HG03342 (cell line): ENCODE measurements around the gene FBH1.
A peak's percentile ranks its signal among the peaks of the same experiment; 100 is the strongest.
"Not testable (repeated sequence)": the region's sequence is repeated elsewhere in the genome, so short reads cannot be mapped to it uniquely, and the experiment has no call there.

ENCODE experiments used
- ATAC-seq: cut with Tn5 transposase; IDR thresholded peaks from one replicate; pipeline ENCODE4 v1.9.1; 2021; ENCODE audit warnings: mild to moderate bottlenecking, moderate library complexity; ENCODE audit not compliant: unreplicated experiment

Gene FBH1

DNA sequence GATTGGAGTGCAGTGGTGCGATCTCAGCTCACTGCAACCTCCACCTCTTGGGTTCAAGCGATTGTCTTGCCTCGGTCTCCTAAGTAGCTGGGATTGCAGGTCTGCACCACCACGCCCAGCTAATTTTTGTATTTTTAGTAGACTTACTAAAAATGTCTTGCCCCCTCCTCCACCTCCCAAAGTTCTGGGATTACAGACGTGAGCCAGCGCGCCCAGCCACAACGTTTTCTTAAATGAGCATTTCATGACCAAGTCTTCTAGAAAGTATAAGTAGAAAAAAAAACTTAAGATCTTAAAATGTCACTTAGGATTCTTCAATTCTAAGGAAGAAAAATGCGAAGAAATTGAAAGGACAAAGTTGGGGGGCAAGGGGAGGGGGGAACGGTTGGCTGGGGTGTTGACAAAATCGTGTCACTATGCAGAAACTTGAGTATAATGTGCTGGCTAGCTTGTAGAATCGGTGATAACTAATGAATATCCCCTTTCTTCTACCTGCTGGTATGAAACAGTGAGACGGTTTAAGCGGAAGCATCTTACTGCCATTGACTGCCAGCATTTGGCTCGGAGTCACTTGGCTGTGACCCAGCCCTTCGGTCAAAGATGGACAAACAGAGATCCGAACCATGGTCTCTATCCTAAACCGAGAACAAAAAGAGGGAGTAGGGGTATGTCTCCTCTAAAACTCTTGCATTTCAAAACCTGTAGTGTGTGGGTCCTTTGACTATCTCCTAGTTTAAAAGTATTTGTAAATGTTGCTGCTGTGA, 12.7 kb downstream of the FBH1 start:
- ATAC-seq = no peak

DNA sequence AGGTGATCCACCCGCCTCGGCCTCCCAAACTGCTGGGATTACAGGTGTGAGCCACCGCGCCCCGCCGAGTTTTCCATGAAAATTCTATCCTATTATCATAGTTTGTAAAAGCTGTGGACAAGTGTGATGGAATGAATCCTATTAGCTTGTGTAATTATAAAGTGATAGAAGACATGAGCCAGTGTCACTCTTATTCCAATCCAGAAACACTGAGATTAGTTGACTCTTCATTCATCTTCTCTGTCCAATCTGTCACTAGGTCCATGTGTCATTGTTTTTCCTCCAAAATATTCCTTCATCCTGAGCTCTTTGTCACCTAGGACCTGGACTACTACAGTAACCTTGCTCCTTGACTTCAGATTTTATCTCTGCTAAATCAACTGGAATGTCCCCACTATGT, 13.5 kb downstream of the FBH1 start:
- ATAC-seq = no peak

- ATAC-seq = peak; percentile 93
These were observed 14.2 kb downstream of the FBH1 start for GRCh38 chr10:5904227-5904626.

DNA sequence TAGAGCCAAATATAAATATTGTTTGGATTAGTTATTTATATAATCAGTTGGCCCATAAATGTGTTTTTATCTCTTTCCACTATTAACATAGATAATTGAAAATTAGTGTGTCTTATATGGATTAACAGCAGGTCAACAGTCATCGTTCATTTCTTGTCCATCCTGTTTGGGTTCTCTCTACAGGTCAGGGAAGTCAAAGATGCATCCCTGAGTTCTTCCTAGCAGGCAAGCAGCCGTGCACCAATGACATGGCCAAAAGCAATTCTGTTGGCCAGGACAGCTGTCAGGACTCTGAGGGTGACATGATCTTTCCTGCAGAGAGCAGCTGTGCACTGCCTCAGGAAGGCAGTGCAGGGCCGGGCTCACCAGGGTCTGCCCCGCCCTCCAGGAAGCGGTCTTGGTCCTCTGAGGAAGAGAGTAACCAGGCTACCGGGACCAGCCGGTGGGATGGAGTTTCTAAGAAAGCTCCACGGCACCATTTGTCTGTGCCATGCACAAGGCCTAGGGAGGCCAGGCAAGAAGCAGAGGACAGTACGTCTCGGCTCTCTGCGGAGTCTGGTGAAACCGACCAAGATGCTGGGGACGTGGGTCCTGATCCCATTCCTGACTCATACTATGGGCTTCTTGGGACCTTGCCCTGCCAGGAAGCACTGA, 15.9 kb downstream of the FBH1 start:
- no peak for ATAC-seq

DNA sequence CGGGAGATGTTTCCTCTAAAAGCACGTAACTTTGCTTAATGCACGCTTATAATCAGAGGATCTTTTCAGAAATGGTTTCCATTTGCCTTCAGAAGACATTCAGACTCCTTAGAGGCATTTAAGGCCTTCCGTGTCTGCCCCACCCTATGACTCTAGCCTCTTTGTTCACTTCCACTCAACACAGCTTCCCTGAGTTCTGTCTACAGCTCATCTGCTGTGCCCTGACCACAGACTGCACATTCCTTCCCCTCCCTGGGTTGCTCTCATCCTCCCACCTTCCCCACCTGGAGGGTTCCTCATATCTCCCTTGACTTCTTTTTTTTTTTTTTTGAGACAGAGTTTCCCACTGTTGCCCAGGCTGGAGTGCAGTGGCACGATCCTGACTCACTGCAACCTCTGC, 16.6 kb downstream of the FBH1 start:
- no peak for ATAC-seq

GRCh38 chr10:5908676-5909075, 18.6 kb downstream of the FBH1 start:
- ATAC-seq = not testable (repeated sequence)

DNA sequence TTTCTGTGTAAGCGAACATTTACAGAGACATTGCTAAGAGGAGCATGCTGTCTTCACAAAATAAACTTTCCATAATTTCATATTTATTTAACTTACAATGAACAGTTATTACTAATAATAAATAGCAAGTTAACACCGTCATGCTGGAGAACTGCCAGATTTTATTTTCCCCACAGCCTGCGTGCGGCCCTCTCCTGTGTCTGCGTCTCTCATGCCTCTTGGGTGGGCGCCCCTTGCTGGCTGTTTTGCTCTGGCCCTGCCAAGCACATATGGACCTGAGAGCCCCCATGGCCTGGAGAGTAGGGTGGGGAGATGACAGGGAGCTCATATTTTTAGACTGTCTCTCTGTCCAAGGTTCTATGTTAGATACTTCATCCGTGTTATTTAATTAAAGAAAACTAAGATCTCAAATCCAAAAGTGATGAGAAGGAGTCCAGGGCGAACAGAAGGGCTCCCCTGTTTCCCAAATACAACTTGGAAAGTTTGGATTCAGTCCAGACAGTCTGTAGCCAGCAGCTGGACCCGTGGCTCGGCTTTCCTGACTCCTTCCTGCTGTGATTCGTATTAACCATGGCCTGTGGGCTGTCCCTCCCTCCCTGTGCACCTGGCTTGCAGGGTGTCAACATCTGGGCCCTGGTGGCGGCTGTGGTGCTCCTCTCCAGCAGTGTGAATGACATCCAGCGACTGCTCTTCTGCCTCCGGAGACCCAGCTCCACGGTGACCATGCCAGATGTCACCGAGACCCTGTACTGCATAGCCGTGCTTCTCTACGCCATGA, 20.5 kb downstream of the FBH1 start:
- no peak for ATAC-seq

DNA sequence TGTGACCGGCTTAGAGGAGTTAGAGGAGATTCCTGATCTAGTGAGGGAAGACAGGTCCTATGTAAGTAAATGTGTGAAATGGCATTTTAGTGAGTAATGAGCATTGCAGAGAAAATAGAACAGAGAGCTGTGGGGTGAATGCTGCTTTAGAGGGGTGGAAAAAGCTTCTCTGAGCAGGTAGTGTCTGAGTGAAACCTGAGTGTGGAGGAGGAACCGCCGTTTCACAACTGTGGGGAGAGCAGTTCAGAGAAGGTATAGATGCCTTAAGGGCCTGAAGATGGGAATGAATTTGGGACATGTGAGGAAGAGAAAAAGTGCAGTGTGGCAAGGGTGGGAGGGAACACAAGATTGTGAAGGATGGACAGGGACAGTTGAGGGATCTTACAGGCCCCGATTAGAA, 21.6 kb downstream of the FBH1 start:
- ATAC-seq = no peak

- ATAC-seq = no peak
These were observed 23.7 kb downstream of the FBH1 start for GRCh38 chr10:5913736-5914135.

- ATAC-seq = no peak
These were observed 25.4 kb downstream of the FBH1 start for GRCh38 chr10:5915451-5915850.

DNA sequence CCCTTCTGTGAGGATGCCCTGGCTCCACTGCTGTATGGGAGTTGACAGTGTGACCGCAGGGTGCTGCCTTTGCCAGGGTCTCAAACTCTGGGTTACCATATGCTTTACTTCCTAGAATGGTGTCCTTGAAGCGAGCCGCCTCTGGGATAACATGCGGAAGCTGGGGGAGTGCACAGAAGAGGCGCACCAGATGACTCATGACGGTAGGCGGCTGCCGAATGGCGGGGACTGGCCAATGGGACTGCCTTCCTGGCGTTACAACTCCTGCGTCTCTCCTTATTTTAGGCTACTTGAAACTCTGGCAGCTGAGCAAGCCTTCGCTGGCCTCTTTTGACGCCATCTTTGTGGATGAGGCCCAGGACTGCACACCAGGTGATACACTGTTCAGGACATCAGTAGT, 27.3 kb downstream of the FBH1 start:
- no peak for ATAC-seq

DNA sequence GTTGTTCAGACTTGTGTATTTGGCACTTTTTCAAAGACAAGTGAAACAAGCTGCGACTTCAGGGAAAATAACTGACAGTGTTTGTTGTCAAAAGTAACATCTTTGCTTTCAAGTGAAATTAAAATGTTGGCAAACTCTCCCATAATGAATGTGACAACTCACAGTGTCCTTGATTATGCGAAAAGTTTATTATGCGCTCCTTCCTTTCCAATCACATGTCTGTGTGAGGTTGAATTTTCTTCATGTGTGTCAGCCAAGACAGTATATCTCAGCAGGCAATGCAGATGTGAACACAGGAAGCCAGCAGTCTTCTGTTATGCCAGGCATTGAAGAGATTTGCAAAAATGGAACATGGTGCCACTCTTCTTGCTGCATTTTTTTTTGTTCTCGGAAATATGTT, 28.7 kb downstream of the FBH1 start:
- ATAC-seq = no peak

DNA sequence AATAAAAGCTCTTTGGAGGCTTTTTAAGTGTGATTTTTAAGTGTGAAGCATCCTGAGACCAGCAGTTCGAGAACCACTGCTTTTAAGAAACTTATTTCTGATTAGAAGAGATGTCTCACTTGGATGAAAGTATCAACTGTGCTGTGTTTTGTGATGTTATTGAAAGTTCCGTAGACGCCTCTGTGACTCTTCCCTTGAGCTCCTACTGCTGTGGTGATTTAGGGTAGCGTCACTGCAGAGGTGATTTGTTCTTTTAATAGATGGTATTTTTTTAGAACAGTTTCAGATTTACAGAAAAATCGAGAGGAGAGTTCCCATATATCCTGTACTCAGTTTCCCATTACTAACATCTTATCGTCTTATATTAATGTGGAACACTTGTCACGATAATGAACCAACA, 29.5 kb downstream of the FBH1 start:
- no peak for ATAC-seq

GRCh38 chr10:5921746-5922145, 31.7 kb downstream of the FBH1 start:
- no peak for ATAC-seq

DNA sequence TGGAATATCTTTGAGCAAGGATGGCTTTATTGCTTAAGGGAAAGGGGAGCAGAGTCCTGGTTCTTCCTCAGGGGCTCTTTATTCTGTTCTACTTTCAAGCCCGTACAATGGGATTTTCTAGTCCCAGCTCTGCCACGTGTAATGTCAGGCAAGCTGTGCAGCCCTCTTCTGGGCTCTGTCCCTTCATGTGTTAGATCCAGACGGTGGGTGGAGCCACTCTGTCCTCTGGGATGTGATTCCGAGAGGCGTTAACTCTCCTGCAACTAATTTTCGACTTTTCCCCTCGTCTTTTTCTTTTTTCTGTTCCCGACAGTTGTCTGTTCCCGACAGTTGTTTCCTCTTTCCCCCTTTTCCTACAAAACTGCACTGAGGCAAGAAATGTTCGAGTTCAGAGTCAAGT, 34.8 kb downstream of the FBH1 start:
- ATAC-seq = no peak

DNA sequence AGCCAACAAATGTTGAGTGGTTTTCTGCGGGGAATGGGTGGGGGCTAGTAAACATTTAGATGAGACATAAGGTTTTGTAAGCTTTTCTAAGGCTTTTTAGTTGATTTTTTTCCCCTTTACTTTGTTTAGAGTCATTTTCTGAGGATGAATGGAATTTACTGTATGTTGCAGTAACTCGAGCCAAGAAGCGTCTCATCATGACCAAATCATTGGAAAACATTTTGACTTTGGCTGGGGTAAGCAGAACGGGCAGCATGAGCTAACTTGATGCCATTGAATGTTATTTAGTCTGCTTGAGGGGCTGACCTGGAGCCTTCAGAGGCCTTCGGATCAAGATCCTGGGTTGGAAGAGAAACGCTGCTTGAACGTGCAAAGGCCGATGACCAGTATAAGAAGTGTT, 37.3 kb downstream of the FBH1 start:
- ATAC-seq = no peak

GRCh38 chr10:5929442-5929841, 39.4 kb downstream of the FBH1 start:
- ATAC-seq = no peak

DNA sequence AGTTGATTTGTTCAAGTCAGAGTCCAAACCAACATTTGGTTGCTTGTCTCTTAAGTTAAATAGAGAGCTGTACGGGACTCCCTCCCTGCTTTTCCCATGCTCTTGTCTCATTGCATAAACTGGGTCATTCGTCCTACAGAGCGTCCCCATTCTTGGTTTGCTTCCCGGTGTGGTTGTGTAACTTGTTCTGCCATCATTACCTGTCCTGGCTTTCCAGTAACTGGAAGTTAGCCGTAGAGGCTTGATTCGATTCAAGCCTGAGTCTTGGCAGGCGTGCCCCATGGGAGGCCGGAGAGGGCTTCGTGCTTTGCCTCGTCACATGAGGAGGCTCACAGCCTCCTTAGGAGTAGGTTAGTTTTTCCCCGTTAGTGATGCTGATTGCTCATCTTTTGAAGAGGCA, 40.2 kb downstream of the FBH1 start:
- ATAC-seq = no peak

DNA sequence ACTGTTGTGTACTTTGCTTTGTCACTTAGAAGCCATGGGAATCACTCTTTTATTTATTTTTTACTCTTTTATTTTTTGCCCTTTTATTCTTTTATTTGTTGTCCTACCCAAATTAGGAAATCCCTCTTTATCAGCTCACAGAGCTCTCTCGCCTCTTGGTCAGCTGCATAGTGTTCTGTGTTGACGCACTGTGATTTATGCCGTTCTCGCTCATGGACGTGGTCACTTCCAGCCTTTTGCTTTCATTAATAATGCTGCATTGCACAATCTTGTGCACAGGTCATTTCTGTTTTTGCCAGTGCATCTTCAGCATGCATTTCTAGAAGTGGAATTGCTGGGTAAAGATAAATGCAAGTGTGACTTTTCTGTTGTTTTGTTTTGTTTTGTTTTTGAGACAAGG, 42.3 kb downstream of the FBH1 start:
- ATAC-seq = no peak

GRCh38 chr10:5933909-5934546, 44.0 kb downstream of the FBH1 start:
- ATAC-seq = no peak

- ATAC-seq = no peak
These were observed 45.6 kb downstream of the FBH1 start for GRCh38 chr10:5935628-5936027.

DNA sequence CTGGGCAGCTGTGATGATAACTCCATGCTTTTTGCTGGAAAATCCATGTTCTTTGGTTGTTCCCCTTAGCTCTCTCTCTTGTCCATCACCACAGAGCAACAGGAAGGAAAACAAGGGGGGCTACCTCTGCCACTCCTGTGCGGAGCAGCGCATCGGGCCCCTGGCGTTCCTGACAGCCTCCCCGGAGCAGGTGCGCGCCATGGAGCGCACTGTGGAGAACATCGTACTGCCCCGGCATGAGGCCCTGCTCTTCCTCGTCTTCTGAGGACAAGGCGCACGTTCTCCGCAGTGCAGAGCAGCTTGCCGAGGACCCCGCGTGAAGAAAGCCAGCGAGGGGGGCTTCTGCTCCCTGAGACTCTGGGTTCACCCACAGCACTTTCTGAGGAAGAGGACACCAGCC, 47.0 kb downstream of the FBH1 start:
- no peak for ATAC-seq
